ENCODE data around the gene SPATC1L. TPM values are rescaled to one million over a fixed set of nuclear protein-coding genes. Genes with fewer than 3 reads are reported as not detected.
A peak's percentile ranks its signal among the peaks of the same experiment; 100 is the strongest.

The SPATC1L gene
- total and polyA plus RNA-seq, 2 donors (not counting 3 experiments of a cell fraction or from before 2014, with no cell fraction given): 11.5 to 15.3 TPM

- intact Hi-C loops (cut with micrococcal nuclease) (loop anchor here (5.0 kb wide), 1 partner anchor 34 kb away; no protein-coding TSS in a partner anchor), dilution Hi-C loops (cut with MboI; ENCODE audit: extremely low pct_ligation_motif_present, low sequenced_read_pairs) (no loop called here)
- no peaks in the 10 kb centered on the region for H3K27me3 ChIP-seq (ENCODE audit: control insufficient read depth in 2 of 2, insufficient read depth in 2 of 2, low read length in 2 of 2)
- no peak overlapping the region for H3K27ac ChIP-seq (ENCODE audit: insufficient read depth, low read depth, low read length)
- no peaks in the 10 kb centered on the region for H3K9me3 ChIP-seq (replicated peaks; ENCODE audit: control insufficient read depth, insufficient read depth, low read length)
- H3K9ac ChIP-seq (replicated peaks; ENCODE audit: extremely low read depth, insufficient read depth, low read length): no peak overlapping the region
- no peak for FAIRE-seq
- no peaks in the 10 kb centered on the region for H3K9me1 ChIP-seq (replicated peaks; ENCODE audit: control insufficient read depth, extremely low read depth, insufficient read depth, low read length)
- no peak for DNase-seq (ENCODE audit: low read depth, low spot score)
- TF ChIP-seq MAX (IDR thresholded peaks at IDR 0.05; ENCODE audit: insufficient read depth, insufficient read length) (no peak), JUN (IDR thresholded peaks at IDR 0.05; ENCODE audit: borderline replicate concordance, insufficient read depth, insufficient read length, low read depth) (no peak), POLR2AphosphoS5 (IDR thresholded peaks at IDR 0.05; ENCODE audit: insufficient read depth, low read depth, low read length) (no peak), CTCF (IDR thresholded peaks at IDR 0.05; ENCODE audit: extremely low read depth in 1 of 2, insufficient read depth in 1 of 2, low read depth in 1 of 2, low read length in 2 of 2) (no peak), MYC (IDR thresholded peaks at IDR 0.05; ENCODE audit: low read depth, low read length) (no peak)
- no peaks in the 10 kb centered on the region for H3K36me3 ChIP-seq (ENCODE audit: control insufficient read depth in 2 of 2, extremely low read depth in 1 of 2, insufficient read depth in 2 of 2, low read length in 2 of 2)
- no peaks in the 10 kb centered on the region for H3K79me2 ChIP-seq (ENCODE audit: control insufficient read depth, insufficient read depth, low read length)
- CTCF ChIA-PET: interaction anchor here (0.6 to 4.0 kb wide), 19 partner anchors 9 to 259 kb away, joined by 3 to 39 read pairs (median 4); partner anchors contain the start of genes LSS, MCM3AP and YBEY
- H3K4me2 ChIP-seq (ENCODE audit: insufficient read depth, low read length): no peak overlapping the region
- POLR2A ChIA-PET: no interaction called here
- peak overlapping the region; percentile 59 for H2AFZ ChIP-seq (ENCODE audit: low read depth, low read length)
- no peaks in the 10 kb centered on the region for H4K20me1 ChIP-seq (replicated peaks; ENCODE audit: control insufficient read depth, extremely low read depth, insufficient read depth, low read length)
- H3K4me3 ChIP-seq (replicated peaks in 1 of 3; ENCODE audit: insufficient read depth in 1 of 3, low read depth in 1 of 3, low read length in 3 of 3): no peak overlapping the region
- no TSS peak for BruUV-seq (replicated peaks)
- H3K4me1 ChIP-seq (ENCODE audit: control insufficient read depth, extremely low read depth, insufficient read depth, low read length): no peaks in the 10 kb centered on the region
These were observed 31.4 kb downstream of the SPATC1L start for GRCh38 chr21:46152927-46153246.
